Measurements from ENCODE around the gene CASP1.
"Not testable (repeated sequence)": the region's sequence is repeated elsewhere in the genome, so short reads cannot be mapped to it uniquely, and the experiment has no call there.

CASP1 gene

GRCh38 chr11:105049481-105049880 lies 14.5 kb upstream of the CASP1 start:
- Histone ChIP-seq H3K4me1 (no peaks in the 10 kb centered on the region), H3K27me3 (ENCODE audit: control insufficient read depth, insufficient read depth, low read length) (no peaks in the 10 kb centered on the region), H3K4me3 (ENCODE audit: low read depth, low read length) (no peak overlapping the region), H3K4me2 (ENCODE audit: low read length) (no peak overlapping the region), H3K79me2 (no peaks in the 10 kb centered on the region), H2AFZ (no peak overlapping the region), H3K36me3 (ENCODE audit: control insufficient read depth, insufficient read depth, low read length) (no peaks in the 10 kb centered on the region), H3K9ac (no peak overlapping the region), H3K9me3 (ENCODE audit: control insufficient read depth, low read length) (no peaks in the 10 kb centered on the region), H3K27ac (no peak overlapping the region)
- TF ChIP-seq CTCF (IDR thresholded peaks at IDR 0.05): no peak

- no peaks in the 10 kb centered on the region for H3K9me3 ChIP-seq (ENCODE audit: control insufficient read depth, low read length)
- H2AFZ ChIP-seq: no peak overlapping the region
- no peak overlapping the region for H3K4me3 ChIP-seq (ENCODE audit: low read depth, low read length)
- H3K27me3 ChIP-seq (ENCODE audit: control insufficient read depth, insufficient read depth, low read length): no peaks in the 10 kb centered on the region
- H3K27ac ChIP-seq: no peak overlapping the region
- no peaks in the 10 kb centered on the region for H3K79me2 ChIP-seq
- H3K4me1 ChIP-seq: no peaks in the 10 kb centered on the region
- no peak overlapping the region for H3K4me2 ChIP-seq (ENCODE audit: low read length)
- no peak overlapping the region for H3K9ac ChIP-seq
- H3K36me3 ChIP-seq (ENCODE audit: control insufficient read depth, insufficient read depth, low read length): no peaks in the 10 kb centered on the region
- no peak for TF ChIP-seq CTCF (IDR thresholded peaks at IDR 0.05)
Measured at GRCh38 chr11:105046898-105047579, 12.1 kb upstream of the CASP1 start.

- Histone ChIP-seq H3K27me3 (ENCODE audit: control insufficient read depth, insufficient read depth, low read length) (no peaks in the 10 kb centered on the region), H3K27ac (no peak overlapping the region), H3K36me3 (ENCODE audit: control insufficient read depth, insufficient read depth, low read length) (no peaks in the 10 kb centered on the region), H3K4me3 (ENCODE audit: low read depth, low read length) (no peak overlapping the region), H3K9ac (no peak overlapping the region), H3K4me2 (ENCODE audit: low read length) (peak overlapping the region; percentile 37), H3K9me3 (ENCODE audit: control insufficient read depth, low read length) (no peaks in the 10 kb centered on the region), H2AFZ (no peak overlapping the region), H3K4me1 (no peaks in the 10 kb centered on the region), H3K79me2 (no peaks in the 10 kb centered on the region)
- no peak for TF ChIP-seq CTCF (IDR thresholded peaks at IDR 0.05)
Measured at GRCh38 chr11:105045676-105046296, 10.8 kb upstream of the CASP1 start.

DNA sequence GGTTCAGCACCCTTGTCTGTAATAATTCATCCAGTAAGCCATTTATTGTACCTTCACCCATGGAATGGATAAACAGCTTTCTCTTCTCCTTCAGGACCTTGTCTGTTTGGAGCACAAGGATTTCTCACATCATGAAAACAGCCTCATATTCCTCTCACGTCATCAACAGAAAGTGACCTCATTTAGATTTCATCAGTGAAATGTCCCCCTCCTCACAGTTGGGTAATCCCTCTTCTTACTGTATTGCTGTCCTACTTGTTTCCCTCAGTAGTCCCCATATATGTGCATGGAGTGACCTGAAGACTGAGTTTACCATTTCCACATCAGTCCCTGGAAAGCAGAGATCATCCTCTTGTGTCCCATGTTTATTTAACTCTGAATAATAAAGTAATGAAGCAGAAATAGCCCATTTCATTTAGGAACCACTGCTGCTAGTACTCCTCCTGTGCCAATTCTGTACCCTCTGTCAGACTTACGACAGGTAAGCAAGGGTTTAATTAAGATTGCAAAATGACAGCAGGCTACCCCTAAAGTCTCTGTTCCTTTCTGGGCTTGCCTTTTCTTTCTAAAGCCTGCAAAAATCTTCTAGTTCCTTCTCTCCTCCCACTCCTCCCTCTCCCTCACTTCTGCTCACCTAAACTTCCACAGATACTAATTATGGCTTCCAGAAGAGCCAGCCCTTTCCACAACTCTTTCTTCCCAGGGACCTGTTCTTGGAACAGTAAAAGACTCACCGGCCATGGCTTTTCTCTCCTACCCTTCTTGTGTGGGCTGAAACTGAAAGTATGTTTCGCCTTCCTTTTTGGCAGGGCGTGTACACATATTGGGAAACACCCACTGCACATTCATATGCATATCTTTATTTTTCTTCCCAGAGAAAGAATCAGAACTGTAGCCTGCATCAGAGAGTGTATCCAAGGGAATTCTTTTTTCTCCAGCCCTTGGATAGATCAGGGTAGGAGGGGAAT lies 9.9 kb upstream of the CASP1 start, which contains the start of gene CARD16:
CARD16 (minus strand) TSS at position 779 of the 968 bp plus-strand sequence; CDS start at position 741, 38 bp downstream.
- H3K4me2 ChIP-seq (ENCODE audit: low read length): peak within 1 kb of the TSS; percentile 37
- H3K9ac ChIP-seq: not testable (repeated sequence)

DNA sequence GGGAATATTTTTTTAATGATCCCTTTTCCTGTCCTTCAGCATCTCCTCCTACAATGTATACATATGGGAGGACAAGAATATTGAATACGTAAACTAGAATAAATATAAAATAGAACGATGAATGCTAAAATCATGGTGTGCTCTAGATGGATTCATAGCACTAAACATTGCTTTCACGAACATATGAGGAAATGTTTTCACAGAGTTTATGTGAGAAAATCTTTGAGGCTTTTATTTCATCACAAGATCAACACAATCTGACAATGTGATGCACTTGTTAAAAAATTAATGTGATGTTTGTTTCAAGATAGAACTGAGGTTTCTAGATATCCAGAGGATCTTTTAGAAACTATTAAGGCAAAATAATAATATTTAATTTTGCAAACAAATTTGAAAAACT lies 7.2 kb upstream of the CASP1 start:
- no peak overlapping the region for H2AFZ ChIP-seq
- no peaks in the 10 kb centered on the region for H3K9me3 ChIP-seq (ENCODE audit: control insufficient read depth, low read length)

More for the DNA sequence above, 9.9 kb upstream of the CASP1 start, which contains the start of gene CARD16:
- H3K9me3 ChIP-seq (ENCODE audit: control insufficient read depth, low read length); H3K79me2 ChIP-seq; H2AFZ ChIP-seq; H3K27me3 ChIP-seq (ENCODE audit: control insufficient read depth, insufficient read depth, low read length); H3K4me1 ChIP-seq; H3K36me3 ChIP-seq (ENCODE audit: control insufficient read depth, insufficient read depth, low read length); H3K27ac ChIP-seq: not testable (repeated sequence)
- H3K4me3 ChIP-seq (ENCODE audit: low read depth, low read length): peak within 1 kb of the TSS; percentile 34

More for the DNA sequence above, 7.2 kb upstream of the CASP1 start:
- Histone ChIP-seq H3K4me1 (no peaks in the 10 kb centered on the region), H3K4me3 (ENCODE audit: low read depth, low read length) (no peak overlapping the region), H3K27me3 (ENCODE audit: control insufficient read depth, insufficient read depth, low read length) (no peaks in the 10 kb centered on the region), H3K79me2 (no peaks in the 10 kb centered on the region), H3K27ac (no peak overlapping the region), H3K36me3 (ENCODE audit: control insufficient read depth, insufficient read depth, low read length) (no peaks in the 10 kb centered on the region), H3K9ac (no peak overlapping the region), H3K4me2 (ENCODE audit: low read length) (no peak overlapping the region)
- no peak for TF ChIP-seq CTCF (IDR thresholded peaks at IDR 0.05)

Data from parathyroid adenoma (tissue), 2 donors.